MCF 10A (cell line): ENCODE measurements around the gene CCDC85A. TPM values are rescaled to one million over a fixed set of nuclear protein-coding genes. Genes with fewer than 3 reads are reported as not detected.

Source experiments
- BruUV-seq: library from RNA; stranded (reverse); fragments of 400-500 nt; replicated peaks from 2 replicates; lab custom pipeline; 2021; lab: Mats Ljungman, UMichigan
- CTCF ChIA-PET: fragments of 300-600 bp; sonication (Branson Sonifier 250); formaldehyde crosslinking; extraction: SDS; loops from one replicate; lab custom pipeline; 2021; ENCODE audit warnings: antibody characterized with exemption, inconsistent platforms; lab: Yijun Ruan, JAX
- POLR2A ChIA-PET: fragments of 300-600, 350-650 bp; sonication (Branson Sonifier 250); formaldehyde crosslinking; extraction: SDS; loops from one replicate; lab custom pipeline; 2020; ENCODE audit warnings: antibody characterized with exemption, inconsistent platforms; lab: Yijun Ruan, JAX
- DNase-seq: peaks from one replicate; pipeline ENCODE4 v3.0.0-alpha.2; 2018; ENCODE audit not compliant: unreplicated experiment
- H3K27ac Mint-ChIP-seq: one replicate; pipeline ENCODE4 v1.8.0; 2022; ENCODE audit warnings: mild to moderate bottlenecking, low read depth, mixed read lengths; ENCODE audit not compliant: unreplicated experiment
- H3K27me3 Mint-ChIP-seq: one replicate; pipeline ENCODE4 v1.8.0; 2022; ENCODE audit warnings: mixed read lengths; ENCODE audit not compliant: insufficient read depth, unreplicated experiment
- H3K36me3 Mint-ChIP-seq: one replicate; pipeline ENCODE4 v1.8.0; 2022; ENCODE audit warnings: mild to moderate bottlenecking, moderate library complexity, mixed read lengths; ENCODE audit not compliant: insufficient read depth, unreplicated experiment
- H3K4me1 Mint-ChIP-seq: one replicate; pipeline ENCODE4 v1.8.0; 2022; ENCODE audit warnings: mixed read lengths; ENCODE audit not compliant: insufficient read depth, unreplicated experiment
- H3K4me3 Mint-ChIP-seq: one replicate; pipeline ENCODE4 v1.8.0; 2022; ENCODE audit warnings: mild to moderate bottlenecking, moderate library complexity, mixed read lengths; ENCODE audit not compliant: unreplicated experiment
- H3K9me3 Mint-ChIP-seq: one replicate; pipeline ENCODE4 v1.8.0; 2022; ENCODE audit warnings: mixed read lengths; ENCODE audit not compliant: unreplicated experiment
- intact Hi-C: fragments of 100-400 bp; cut with micrococcal nuclease; formaldehyde crosslinking; loops from 2 replicates; pipeline ENCODE4 v1.14.1; 2022
- total RNA-seq: library from RNA; stranded (reverse); gene quantifications from 2 replicates; pipeline ENCODE4 v1.2.3, GENCODE V29; 2022
- TF ChIP-seq, protein P1 (sequence below): fragments of 200-600 bp; IDR thresholded peaks from one replicate; pipeline ENCODE4 v1.8.0; 2022; ENCODE audit warnings: antibody characterized with exemption, mild to moderate bottlenecking; ENCODE audit not compliant: unreplicated experiment

The CCDC85A gene
- total RNA-seq, 1 experiment from 2014 or later: 0.16 TPM

DNA sequence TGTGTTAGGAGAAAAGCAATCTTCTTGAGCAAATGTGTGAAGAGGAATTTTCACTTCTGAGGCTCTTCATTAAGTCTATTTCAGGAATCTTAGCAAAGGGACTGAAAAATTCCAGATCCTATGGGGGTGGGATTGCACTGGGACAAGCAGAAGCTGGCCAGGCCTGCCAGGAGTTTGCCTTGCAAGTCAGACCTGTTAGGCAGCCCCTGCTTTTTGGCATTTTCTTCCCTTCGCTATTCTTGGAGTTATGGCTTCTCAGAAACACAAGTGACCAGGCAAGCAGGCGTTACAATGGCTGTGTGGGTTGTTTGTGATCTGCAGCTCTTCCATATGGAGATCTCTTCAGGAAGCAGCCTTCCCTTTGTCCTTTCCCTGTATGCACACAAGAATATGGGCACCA lies 8.0 kb upstream of the CCDC85A start:
- no peaks in the 10 kb centered on the region for H3K27me3 Mint-ChIP-seq
- H3K27ac Mint-ChIP-seq: no peak overlapping the region
- ChIA-PET CTCF (interaction anchor here (1.1 kb wide), 1 partner anchor 21 kb away, joined by 3 read pairs; no protein-coding TSS in a partner anchor), POLR2A (no interaction called here)
- no peaks in the 10 kb centered on the region for H3K9me3 Mint-ChIP-seq
- TF ChIP-seq, protein P1, sequence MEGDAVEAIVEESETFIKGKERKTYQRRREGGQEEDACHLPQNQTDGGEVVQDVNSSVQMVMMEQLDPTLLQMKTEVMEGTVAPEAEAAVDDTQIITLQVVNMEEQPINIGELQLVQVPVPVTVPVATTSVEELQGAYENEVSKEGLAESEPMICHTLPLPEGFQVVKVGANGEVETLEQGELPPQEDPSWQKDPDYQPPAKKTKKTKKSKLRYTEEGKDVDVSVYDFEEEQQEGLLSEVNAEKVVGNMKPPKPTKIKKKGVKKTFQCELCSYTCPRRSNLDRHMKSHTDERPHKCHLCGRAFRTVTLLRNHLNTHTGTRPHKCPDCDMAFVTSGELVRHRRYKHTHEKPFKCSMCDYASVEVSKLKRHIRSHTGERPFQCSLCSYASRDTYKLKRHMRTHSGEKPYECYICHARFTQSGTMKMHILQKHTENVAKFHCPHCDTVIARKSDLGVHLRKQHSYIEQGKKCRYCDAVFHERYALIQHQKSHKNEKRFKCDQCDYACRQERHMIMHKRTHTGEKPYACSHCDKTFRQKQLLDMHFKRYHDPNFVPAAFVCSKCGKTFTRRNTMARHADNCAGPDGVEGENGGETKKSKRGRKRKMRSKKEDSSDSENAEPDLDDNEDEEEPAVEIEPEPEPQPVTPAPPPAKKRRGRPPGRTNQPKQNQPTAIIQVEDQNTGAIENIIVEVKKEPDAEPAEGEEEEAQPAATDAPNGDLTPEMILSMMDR: no peak
- no TSS peak for BruUV-seq
- H3K4me3 Mint-ChIP-seq: no peak overlapping the region
- DNase-seq: no peak
- no peaks in the 10 kb centered on the region for H3K36me3 Mint-ChIP-seq
- intact Hi-C loops: no loop called here
- H3K4me1 Mint-ChIP-seq: no peaks in the 10 kb centered on the region

DNA sequence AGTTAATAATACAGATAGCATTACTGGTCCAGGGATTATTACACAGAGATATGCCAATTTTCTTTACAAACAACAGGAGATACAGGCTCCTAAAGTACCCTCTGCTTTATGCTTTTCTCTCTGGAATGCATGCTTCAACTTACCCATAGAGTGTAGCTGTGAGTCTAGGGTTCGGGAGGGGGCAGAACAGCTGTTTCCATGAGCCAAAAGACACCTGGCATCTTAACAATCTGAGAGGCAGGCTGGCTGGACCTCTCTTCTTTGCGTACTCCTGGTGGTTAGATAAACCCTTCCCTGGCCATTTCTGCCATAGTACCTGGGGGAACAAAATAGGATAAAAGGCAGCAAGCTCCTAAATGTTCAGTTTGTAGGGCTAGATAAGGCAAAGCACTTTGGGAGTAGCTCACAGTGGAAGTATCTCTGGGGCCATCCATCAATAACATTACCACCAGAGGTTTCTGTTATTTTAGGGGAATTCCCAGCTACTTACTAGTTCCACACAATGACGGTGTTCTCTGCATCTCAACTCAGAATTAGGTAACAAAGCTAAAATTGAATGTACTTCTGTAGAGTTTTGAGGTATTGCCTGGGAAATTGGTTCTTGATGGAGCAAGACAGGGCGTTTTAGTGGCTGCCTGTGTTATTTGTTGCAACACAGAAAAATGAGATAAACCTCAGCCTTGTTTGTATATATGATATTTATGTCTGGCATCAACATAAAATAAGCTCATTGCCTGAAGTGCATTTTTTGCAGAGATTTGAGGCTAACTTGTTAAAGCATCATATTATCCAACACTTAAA lies 6.2 kb upstream of the CCDC85A start:
- no TSS peak for BruUV-seq
- no peak for DNase-seq
- TF ChIP-seq, protein P1: no peak
- no peaks in the 10 kb centered on the region for H3K4me1 Mint-ChIP-seq
- CTCF ChIA-PET: interaction anchor here (0.6 to 0.9 kb wide), 2 partner anchors 364 to 1320 kb away, joined by 4 to 7 read pairs; no protein-coding TSS in a partner anchor
- H3K27me3 Mint-ChIP-seq: no peaks in the 10 kb centered on the region
- no peak overlapping the region for H3K4me3 Mint-ChIP-seq
- H3K9me3 Mint-ChIP-seq: no peaks in the 10 kb centered on the region
- H3K36me3 Mint-ChIP-seq: no peaks in the 10 kb centered on the region
- intact Hi-C loops: no loop called here
- POLR2A ChIA-PET: interaction anchor here (0.6 kb wide), 1 partner anchor 104 kb away, joined by 3 read pairs; no protein-coding TSS in a partner anchor
- H3K27ac Mint-ChIP-seq: no peak overlapping the region

DNA sequence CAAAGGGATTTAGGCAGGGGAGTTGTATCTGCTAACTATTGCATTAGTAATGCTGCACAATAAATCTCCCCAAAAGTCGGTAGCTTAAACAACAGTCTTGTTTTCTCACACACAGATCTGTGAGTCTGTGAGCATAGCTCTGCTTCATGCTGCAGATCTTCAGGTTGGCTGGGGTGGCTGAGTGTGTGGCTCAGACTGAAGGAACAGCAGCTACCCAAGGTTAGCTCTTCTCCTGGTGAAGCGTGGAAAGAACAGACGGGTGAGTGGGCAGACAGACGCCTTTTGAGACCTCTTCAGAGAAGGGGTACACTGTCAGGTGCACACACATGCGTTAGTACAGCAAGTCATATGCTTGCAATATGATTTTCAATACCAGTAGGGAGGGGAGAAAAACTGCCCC lies 3.9 kb upstream of the CCDC85A start:
- intact Hi-C loops: loop anchor here (10.0 kb wide), 1 partner anchor 1025 kb away; no protein-coding TSS in a partner anchor
- Mint-ChIP-seq H3K4me1 (peaks cover under 1% of the 10 kb centered on the region), H3K27ac (no peak overlapping the region), H3K36me3 (no peaks in the 10 kb centered on the region), H3K27me3 (no peaks in the 10 kb centered on the region), H3K9me3 (no peaks in the 10 kb centered on the region), H3K4me3 (no peak overlapping the region)
- DNase-seq: no peak
- no TSS peak for BruUV-seq
- ChIA-PET CTCF (interaction anchor here (0.6 to 3.1 kb wide), 6 partner anchors 491 to 1318 kb away, joined by 3 to 16 read pairs (median 3); no protein-coding TSS in a partner anchor), POLR2A (interaction anchor here (0.7 kb wide), 1 partner anchor 848 kb away, joined by 3 read pairs; no protein-coding TSS in a partner anchor)
- TF ChIP-seq, protein P1: no peak

DNA sequence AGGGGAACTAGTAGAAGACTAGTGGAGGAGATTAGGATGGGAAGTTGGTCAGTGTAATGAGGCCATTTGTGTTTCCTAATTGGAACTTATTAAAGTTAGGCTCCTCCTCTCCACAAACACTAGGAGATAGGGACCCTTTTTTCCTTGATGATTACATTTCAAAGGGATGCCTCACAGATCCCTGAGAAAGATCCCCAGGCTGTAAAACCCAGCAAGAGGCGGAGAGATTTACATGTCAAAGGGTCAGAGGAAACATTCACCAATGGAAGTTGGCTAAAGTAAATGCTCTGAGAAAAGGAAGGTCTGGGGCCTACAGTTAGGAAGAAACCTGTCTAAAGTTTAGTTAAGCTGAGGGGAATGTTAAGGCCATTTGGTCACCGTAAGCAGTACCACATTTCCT lies 1.4 kb upstream of the CCDC85A start:
- no TSS peak for BruUV-seq
- H3K27me3 Mint-ChIP-seq: no peaks in the 10 kb centered on the region
- intact Hi-C loops: loop anchor here (10.0 kb wide), 1 partner anchor 1022 kb away; no protein-coding TSS in a partner anchor

More for the DNA sequence above, 1.4 kb upstream of the CCDC85A start:
- no peak for DNase-seq
- no peaks in the 10 kb centered on the region for H3K36me3 Mint-ChIP-seq
- no peak overlapping the region for H3K4me3 Mint-ChIP-seq
- H3K9me3 Mint-ChIP-seq: no peaks in the 10 kb centered on the region
- TF ChIP-seq, protein P1: no peak
- peaks cover 11% of the 10 kb centered on the region for H3K4me1 Mint-ChIP-seq
- POLR2A ChIA-PET: no interaction called here
- CTCF ChIA-PET: interaction anchor here (1.0 to 3.8 kb wide), 8 partner anchors 36 to 1336 kb away, joined by 3 to 20 read pairs (median 10); no protein-coding TSS in a partner anchor
- H3K27ac Mint-ChIP-seq: no peak overlapping the region
